ENCODE data around the gene PLB1. TPM values are rescaled to one million over a fixed set of nuclear protein-coding genes. Genes with fewer than 3 reads are reported as not detected.
A peak's percentile ranks its signal among the peaks of the same experiment; 100 is the strongest.

The PLB1 gene
- total and polyA plus RNA-seq, 12 donors = 1.0 to 51.1 (median 8.3) TPM

- 69 to 72% (median 70%) methylated on average over 4 of the region's 4 CpGs for WGBS, 4 donors
- intact Hi-C loops (cut with DNase I) = no loop called here
- H3K4me3 ChIP-seq = no peak overlapping the region
Observed at GRCh38 chr2:28481905-28482304, 14.0 kb upstream of the PLB1 start.

GRCh38 chr2:28484835-28485234 lies 11.0 kb upstream of the PLB1 start:
- H3K27me3 ChIP-seq = no peaks in the 10 kb centered on the region
- TF ChIP-seq POLR2A (IDR thresholded peaks at IDR 0.05) = no peak
- TF ChIP-seq, protein P1, sequence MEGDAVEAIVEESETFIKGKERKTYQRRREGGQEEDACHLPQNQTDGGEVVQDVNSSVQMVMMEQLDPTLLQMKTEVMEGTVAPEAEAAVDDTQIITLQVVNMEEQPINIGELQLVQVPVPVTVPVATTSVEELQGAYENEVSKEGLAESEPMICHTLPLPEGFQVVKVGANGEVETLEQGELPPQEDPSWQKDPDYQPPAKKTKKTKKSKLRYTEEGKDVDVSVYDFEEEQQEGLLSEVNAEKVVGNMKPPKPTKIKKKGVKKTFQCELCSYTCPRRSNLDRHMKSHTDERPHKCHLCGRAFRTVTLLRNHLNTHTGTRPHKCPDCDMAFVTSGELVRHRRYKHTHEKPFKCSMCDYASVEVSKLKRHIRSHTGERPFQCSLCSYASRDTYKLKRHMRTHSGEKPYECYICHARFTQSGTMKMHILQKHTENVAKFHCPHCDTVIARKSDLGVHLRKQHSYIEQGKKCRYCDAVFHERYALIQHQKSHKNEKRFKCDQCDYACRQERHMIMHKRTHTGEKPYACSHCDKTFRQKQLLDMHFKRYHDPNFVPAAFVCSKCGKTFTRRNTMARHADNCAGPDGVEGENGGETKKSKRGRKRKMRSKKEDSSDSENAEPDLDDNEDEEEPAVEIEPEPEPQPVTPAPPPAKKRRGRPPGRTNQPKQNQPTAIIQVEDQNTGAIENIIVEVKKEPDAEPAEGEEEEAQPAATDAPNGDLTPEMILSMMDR (IDR thresholded peaks at IDR 0.05) = no peak
- WGBS, 4 donors = 92 to 96% (median 94%) methylated on average over 3 of the region's 3 CpGs
- no peak overlapping the region for H3K4me3 ChIP-seq
- H3K36me3 ChIP-seq (replicated peaks in 1 of 2) = no peaks in the 10 kb centered on the region
- H3K9me3 ChIP-seq (replicated peaks in 1 of 3) = no peaks in the 10 kb centered on the region
- DNase-seq = peak in 1 of 7 donors; percentile 18
- H3K27ac ChIP-seq = no peak overlapping the region
- no peaks in the 10 kb centered on the region for H3K4me1 ChIP-seq (replicated peaks in 1 of 2)
- intact Hi-C loops (cut with DNase I) = no loop called here

More at GRCh38 chr2:28481905-28482304, 14.0 kb upstream of the PLB1 start:
- DNase-seq = no peak
- no peak overlapping the region for H3K27ac ChIP-seq
- TF ChIP-seq, protein P1 (IDR thresholded peaks at IDR 0.05) = no peak
- TF ChIP-seq POLR2A (IDR thresholded peaks at IDR 0.05) = no peak
- no peaks in the 10 kb centered on the region for H3K36me3 ChIP-seq (replicated peaks in 1 of 2)
- no peaks in the 10 kb centered on the region for H3K4me1 ChIP-seq (replicated peaks in 1 of 2)
- no peaks in the 10 kb centered on the region for H3K27me3 ChIP-seq
- no peaks in the 10 kb centered on the region for H3K9me3 ChIP-seq (replicated peaks in 1 of 3)

- TF ChIP-seq POLR2A (IDR thresholded peaks at IDR 0.05) = no peak
- TF ChIP-seq, protein P1 (IDR thresholded peaks at IDR 0.05) = no peak
- Histone ChIP-seq H3K4me1 (replicated peaks in 1 of 2) (no peaks in the 10 kb centered on the region), H3K27me3 (no peaks in the 10 kb centered on the region), H3K4me3 (no peak overlapping the region), H3K36me3 (replicated peaks in 1 of 2) (no peaks in the 10 kb centered on the region), H3K27ac (no peak overlapping the region), H3K9me3 (replicated peaks in 1 of 3) (no peaks in the 10 kb centered on the region)
- intact Hi-C loops (cut with DNase I) = no loop called here
- 85 to 95% (median 91%) methylated on average over 4 of the region's 4 CpGs for WGBS, 4 donors
- DNase-seq = peak in 1 of 7 donors; percentile 1
Observed at GRCh38 chr2:28486526-28486925, 9.3 kb upstream of the PLB1 start.

DNA sequence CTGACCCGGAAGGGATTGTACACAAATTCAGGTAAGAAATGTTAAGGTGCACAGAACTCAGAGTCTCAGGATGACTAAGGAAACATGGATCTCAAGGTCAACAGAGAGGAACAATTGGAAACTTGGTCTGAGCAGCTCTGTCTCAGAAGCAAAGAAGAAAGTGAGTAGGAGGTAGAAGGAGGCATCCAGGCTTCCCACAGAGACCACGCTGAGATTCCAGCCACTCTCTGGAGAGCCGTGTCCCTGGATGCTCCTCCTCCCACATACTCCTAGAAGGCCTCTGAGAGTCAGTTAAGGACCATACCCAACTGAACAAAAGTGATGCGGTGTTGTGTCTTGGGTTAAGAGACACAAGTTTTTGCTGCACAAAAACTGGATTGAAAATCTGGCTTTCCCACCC lies 8.6 kb upstream of the PLB1 start:
- Histone ChIP-seq H3K9me3 (replicated peaks in 1 of 3) (no peaks in the 10 kb centered on the region), H3K27me3 (no peaks in the 10 kb centered on the region), H3K4me3 (no peak overlapping the region), H3K27ac (no peak overlapping the region), H3K4me1 (replicated peaks in 1 of 2) (no peaks in the 10 kb centered on the region), H3K36me3 (replicated peaks in 1 of 2) (no peaks in the 10 kb centered on the region)
- intact Hi-C loops (cut with DNase I) = no loop called here
- peak in 1 of 7 donors; percentile 4 for DNase-seq
- TF ChIP-seq, protein P1 (IDR thresholded peaks at IDR 0.05) = no peak
- no peak for TF ChIP-seq POLR2A (IDR thresholded peaks at IDR 0.05)
- 84 to 90% (median 88%) methylated on average over 4 of the region's 4 CpGs for WGBS, 4 donors

Measured in adrenal gland (tissue), 12 donors.